GM18517 (cell line): ENCODE measurements around the gene HOXD4.

Experiments
- ATAC-seq: cut with Tn5 transposase; IDR thresholded peaks from one replicate; pipeline ENCODE4 v1.9.1; 2021; ENCODE audit warnings: mild to moderate bottlenecking, moderate library complexity; ENCODE audit not compliant: unreplicated experiment

The HOXD4 gene

DNA sequence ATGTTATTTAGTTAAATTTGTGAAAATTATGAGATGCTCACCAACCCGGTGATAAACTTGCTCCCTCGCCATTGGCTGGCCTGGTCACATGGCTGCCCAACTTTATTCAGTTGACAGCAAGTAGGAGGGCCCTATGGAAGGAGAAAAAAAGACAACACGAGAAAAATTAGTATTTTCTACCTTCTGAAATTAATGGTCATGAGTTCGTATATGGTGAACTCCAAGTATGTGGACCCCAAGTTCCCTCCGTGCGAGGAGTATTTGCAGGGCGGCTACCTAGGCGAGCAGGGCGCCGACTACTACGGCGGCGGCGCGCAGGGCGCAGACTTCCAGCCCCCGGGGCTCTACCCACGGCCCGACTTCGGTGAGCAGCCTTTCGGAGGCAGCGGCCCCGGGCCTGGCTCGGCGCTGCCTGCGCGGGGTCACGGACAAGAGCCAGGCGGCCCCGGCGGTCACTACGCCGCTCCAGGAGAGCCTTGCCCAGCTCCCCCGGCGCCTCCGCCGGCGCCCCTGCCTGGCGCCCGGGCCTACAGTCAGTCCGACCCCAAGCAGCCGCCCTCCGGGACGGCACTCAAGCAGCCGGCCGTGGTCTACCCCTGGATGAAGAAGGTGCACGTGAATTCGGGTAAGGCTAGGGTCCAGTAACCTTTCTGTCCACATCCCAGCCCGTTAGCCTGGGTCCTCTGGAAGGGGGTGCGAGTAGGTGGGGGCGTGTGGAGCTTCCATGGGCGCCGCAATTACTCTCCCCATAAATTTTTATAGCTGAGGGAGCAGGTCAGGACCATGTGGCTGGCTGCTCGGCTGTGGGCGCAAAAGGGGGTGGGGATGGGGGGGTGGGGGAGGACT is at the start of gene HOXD4:
HOXD4 (plus strand) TSS at position 109 of the 846 bp plus-strand sequence; CDS start at position 193, 84 bp downstream.
- no peak for ATAC-seq

DNA sequence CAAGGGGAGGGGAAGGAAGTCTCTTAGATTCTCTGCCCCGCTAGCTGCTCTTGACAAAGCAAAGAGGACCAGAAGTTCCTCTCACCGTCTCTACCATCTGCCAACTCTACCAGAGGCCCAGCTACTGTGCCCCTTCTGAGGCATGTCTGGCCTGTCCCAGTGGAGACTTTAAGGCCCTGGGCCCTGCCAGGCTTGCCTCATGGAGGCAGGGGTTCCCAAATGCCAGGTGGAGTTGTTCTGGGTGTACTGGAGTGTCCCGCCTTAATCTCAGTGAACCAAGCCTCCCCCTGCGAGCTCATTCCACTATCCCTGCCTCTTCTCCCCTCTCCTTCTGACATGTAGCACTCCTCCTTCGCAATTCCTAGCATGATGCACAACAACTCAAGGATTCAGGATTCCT is 49.5 kb upstream of the HOXD4 start:
- ATAC-seq: no peak

DNA sequence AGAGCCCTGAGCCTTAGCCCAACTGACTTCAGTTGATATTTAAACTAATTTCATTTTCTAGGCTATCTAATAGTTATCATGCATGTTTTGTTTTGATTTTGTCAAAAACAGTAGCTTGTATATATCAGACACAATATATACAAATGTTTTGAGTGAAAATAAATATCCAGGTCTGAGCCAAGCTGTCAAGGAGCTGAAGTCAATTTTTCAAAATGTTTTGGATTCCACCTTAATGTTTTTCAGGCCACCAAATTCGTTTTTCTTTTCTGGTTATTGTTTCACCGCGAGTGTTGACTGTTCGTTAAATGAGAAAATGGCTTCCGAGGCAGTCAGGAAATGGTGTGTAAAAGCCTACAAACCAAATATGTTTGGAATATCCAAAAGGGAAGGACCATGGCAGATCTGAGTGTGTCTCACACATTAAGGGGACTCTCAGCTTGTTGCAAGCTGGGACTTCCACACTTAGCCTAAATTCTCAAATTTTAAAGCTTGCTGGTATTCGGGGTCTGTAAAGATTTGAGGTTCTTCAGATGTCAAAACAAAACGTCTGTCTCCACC is 49.0 kb upstream of the HOXD4 start:
- ATAC-seq: no peak

DNA sequence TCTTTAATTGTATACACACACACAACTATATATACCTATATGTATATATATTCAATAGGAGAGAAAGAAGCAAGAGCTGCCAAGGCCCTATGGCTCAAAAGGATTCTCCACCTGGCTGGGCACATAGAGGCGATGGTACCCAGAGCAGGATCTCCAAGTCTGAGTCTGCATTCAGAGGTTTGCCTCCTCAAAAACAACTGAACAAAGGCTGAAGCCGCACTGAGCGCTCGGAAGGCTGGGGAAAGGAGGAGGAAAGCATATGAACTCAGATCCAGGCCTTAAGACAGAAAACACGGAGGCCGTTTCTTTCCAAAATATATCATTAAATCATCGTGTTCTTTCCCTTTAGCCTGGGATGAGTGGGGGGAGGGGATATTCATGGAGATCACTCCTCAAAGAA is 48.2 kb upstream of the HOXD4 start:
- ATAC-seq: no peak

DNA sequence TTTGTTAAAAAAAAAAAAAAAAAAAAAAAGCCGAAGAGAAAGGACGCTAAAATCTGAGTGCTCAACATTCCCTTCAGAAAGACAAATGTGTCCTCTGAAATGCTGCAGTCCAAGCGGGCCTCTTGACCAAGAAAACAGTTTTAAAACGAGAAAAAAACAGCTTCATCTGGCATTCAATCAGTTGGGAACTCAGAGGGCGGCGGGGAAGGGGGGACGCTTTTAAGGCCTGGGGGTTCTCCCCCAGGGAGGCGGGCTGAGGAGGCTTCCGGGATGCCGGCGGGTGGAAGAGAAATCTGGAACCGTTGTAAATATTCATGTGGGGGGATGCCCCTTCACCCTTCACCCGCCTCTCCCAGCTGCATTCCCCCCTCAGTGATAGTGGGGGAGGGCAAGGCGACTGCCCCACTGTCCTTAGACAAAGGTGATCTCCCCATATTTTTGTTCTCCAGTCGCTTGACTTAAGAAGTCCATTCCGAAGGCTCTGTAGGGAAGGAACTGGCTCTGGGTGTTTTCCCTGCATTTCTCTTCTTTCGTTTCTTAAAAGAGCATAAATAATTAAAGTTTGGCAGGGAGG is 47.5 kb upstream of the HOXD4 start:
- no peak for ATAC-seq

DNA sequence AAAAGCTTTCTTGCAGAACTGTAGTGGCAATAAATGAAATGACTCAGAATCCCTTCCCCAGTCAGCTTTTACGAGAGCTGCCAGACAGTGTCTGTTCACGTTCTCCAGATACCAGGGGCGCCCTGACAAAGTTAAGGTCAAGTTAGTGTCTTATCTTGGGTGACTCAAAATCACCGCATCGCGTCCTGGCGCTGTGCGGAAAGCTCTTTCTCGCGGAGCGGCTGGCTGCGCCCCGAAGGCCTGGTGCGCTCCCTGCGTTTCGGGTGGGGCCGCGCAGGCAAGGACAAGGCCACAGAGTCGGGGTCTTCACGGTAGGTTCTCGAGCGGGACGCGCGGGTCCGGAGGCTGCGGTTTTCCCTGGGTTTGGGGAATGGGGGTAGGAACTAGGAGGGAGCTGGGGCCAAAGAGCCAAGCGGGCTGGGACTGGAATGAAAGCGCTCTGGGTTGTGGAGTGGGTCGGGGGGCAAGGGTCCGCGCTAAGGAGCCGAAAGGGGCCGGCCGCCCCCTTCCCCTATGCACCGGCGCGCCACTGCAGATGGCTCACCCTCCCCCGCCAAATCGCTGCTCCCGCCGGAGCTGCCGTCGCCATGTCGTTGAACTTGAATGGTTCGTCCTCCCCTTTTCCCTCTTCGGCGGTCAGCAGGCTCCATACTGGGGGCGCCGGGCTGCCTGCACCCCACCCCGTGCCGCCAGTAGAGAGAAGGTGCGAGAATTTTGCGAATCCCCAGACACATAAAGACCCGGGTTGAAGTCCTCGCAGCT is 46.9 kb upstream of the HOXD4 start:
- ATAC-seq: no peak

DNA sequence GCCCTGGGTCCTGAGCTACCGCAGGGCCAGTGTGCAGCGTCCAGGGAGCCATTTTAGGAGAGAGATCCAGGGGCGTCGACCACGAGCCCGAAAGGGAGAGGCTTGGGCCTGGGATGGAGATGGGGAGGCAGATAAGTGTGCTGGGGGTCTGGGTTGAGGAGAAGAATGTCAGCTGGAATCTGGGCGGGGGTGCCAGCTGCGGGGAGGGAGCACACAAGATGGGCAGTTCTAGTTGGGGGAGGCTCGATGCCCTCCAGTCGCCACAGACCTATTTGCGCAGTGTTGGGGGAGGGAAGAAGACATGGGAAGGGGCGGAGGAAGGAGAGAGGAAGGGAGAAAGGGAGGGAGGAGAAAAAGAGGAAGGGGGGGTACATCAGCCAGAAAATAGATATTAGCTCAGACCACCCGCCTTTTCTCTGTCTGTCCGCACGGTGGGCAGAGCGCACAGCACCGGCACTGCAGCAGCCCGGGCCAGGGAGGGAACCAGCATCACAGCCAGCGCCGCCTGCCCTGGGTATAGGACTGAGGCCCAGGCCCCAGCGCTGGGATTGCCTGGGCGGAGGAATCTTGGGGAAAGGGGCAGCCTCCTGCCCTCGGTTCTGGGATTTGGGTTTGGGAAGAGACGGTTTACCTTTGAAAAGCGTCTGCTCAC is 46.1 kb upstream of the HOXD4 start:
- ATAC-seq: no peak

DNA sequence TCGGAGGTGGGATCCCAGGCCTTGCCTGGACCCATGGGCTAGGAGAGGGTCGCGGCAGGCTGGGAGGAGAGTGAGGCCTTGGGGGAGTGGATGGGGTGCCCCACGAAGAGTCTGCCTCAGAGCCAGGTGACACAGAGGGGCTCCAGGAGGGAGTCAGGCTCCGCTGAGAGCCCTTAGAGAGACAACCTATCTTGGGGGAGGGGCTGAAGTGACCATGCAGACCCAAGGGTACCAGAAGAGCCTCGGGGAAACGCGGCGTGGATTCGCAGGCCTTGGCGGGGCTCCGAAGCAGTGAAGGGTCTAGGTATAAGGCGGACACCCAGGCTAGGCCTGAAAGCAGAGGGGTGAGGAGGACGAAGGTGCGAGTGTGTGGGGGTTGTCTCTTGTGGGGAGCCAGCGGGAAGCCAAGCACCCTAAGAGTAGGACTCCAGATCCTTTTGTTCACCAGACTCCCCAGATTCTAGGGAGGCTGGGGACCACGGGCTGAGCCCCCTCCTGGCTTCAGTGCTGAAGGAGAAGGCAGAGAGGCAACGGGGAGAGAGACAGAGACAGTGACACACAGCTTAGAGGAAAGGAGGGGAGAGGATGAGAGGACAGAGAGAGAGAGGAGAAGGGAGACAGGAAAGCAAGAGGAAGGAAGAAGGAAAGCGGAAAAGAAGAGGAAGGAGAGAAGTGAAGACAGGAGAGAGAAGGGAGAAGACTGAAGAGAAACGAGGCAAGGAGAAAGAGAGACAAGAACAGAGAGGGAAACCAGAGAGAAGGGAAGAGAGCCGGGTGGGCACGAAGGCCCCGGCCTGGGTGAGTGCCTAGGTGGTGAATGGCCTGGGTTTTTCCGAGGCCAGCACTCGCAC is 45.4 kb upstream of the HOXD4 start:
- no peak for ATAC-seq

DNA sequence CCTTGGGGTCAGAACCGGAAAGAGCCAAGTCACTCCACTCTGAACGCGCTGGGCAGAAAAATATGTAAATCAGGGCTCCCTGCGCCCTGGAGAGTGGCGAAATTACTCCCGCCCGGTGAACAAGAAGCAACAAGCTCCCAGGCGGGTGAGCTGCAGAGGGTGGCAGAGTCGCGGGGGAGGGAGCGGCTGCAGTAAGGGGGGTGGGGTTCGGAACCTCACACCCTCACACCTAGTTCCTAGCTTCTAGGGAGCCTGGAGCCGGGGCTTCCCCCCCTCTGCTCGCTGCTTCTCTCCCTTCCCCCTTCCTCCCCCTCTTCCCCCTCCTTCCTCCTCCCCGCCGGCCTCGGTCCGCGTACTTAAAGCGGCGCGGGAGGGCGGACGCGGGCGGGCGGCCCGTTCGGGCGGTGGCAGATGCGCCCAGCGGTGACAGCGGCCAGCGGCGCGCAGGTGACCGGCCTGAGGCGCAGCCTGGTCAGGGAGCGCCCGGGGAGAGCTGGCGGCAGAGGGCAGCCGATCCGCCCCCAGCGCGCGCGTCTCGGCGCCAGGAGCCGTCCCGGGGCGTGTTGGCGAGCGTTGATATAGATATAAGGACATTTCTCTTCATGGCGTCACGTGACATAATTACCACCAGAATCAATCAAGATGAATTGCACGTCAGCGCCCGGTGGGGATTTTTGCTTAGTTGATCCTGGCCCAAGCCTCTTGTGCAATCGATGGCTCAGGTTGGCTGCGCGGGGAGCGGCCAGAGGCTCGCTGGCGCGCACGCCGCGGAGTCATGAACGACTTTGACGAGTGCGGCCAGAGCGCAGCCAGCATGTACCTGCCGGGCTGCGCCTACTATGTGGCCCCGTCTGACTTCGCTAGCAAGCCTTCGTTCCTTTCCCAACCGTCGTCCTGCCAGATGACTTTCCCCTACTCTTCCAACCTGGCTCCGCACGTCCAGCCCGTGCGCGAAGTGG is 44.5 kb upstream of the HOXD4 start, which contains the start of gene HOXD11:
HOXD11 (plus strand) TSS at position 700 of the 959 bp plus-strand sequence; CDS start at position 776, 76 bp downstream.
- no peak for ATAC-seq

DNA sequence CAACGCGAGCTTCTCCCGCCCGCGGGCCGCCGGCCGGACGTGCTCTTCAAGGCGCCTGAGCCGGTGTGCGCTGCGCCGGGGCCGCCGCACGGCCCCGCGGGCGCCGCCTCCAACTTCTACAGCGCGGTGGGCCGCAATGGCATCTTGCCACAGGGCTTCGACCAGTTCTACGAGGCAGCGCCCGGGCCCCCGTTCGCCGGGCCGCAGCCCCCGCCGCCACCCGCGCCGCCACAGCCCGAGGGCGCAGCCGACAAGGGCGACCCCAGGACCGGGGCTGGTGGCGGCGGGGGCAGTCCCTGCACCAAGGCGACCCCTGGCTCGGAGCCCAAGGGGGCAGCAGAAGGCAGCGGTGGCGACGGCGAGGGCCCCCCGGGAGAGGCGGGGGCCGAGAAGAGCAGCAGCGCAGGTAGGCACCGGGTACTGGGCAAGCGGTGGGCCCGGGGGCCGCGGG is 43.6 kb upstream of the HOXD4 start:
- ATAC-seq: no peak

DNA sequence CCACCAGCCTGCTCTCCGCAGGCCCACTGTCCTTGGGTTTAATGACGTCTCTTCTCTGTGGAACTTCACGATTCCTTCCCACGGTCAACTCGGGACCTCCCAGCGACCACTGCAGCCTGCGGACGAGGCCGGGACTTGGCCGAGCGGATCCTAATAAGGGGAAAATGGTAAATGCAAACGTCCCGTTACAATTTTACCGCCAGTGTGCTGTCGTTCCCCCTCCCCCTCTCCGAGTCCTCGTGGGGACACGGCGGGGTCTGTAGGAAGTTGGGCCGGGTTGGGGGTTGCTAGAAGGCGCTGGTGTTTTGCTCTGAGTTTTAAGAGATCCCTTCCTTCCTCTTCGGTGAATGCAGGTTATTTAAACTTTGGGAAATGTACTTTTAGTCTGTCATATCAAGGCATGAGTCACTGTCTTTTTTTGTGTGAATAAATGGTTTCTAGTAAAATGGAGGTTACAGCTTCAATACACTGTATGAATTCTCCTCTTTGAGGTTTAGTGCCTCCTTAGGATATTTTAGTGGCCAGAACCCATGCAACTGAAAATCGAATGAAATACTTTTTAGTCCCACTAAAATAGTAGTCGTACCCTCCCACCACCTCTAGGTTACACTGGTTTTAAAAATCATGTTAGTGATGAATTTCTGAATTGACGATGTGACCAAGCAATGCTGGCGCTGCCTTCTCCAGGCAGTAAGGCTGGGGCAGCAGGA is 42.0 kb upstream of the HOXD4 start:
- no peak for ATAC-seq

DNA sequence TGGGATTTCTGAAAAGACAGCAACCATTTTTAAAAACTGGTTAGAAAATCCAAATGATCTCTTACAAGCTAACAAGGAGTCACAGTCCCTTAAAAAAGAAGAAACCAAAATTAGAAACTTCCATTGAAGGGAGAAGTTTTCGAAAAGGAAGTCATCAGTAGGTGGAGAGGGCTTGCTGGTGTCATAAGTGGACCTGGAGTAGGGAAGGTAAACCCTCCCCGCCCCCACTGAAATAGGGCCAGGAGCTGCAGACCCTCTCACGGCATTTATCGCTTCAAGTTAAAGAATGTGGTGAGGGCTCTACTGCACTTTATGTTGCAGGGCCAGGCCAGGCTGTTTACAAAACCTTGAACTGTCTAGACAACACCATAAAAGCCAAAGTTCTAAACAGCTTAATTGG is 41.4 kb upstream of the HOXD4 start:
- ATAC-seq: no peak

DNA sequence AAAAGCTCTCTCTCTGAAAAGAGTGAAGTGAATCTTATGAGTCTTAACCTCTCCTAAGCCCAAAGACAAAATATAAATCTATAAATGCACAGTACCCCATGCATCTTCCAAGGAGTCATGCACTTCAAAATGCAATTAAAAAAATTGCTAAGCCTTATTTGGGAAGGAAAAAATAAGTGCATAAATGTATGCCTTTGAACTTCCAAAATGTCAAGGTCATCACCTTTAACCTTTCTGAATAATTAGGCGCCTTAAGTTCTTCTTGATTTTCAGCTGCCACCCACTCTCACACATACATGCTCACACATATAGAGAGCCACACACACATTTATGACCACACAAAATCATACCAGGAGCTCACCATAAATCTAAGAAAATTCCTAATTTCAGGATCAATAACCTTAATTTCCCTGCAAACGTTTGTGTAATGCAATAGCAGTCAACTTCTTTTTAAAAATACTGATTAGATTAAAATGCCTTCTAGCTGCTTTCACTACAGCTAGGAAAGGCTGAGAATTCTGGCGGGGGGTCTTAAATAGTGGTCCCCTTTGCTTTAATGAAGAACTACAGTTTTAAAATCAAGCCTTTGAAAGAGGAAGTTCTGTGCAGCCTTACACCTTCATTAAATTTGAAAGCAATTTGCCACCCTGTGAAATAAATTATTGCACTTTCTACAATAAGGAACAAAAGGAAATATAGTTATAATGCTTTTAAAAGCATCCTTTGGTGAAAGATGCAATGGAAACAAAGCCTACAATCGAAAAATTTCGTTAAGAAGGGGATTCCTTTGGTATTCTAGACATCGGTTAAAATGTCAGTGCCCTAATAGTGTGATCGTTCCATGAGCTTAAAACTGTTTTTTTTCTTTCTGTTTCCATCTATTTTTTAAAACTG is 40.7 kb upstream of the HOXD4 start:
- no peak for ATAC-seq

DNA sequence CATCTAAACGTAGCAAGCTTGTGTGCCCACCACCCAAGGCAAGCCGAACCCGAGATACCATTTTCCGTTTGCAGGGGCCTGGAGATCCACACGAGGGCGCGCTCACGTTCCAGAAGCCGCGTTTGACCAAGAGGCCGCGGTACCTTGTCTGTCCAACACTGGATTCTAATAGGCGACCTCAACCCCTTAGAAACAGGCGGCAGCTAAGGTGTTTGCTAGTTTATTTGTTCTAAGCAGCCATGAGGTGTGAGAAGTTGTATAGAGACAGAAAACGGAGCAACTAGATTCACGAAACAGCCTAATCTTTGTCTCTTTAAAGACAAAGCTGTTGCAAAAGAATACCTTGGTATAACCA is 40.1 kb upstream of the HOXD4 start:
- no peak for ATAC-seq

DNA sequence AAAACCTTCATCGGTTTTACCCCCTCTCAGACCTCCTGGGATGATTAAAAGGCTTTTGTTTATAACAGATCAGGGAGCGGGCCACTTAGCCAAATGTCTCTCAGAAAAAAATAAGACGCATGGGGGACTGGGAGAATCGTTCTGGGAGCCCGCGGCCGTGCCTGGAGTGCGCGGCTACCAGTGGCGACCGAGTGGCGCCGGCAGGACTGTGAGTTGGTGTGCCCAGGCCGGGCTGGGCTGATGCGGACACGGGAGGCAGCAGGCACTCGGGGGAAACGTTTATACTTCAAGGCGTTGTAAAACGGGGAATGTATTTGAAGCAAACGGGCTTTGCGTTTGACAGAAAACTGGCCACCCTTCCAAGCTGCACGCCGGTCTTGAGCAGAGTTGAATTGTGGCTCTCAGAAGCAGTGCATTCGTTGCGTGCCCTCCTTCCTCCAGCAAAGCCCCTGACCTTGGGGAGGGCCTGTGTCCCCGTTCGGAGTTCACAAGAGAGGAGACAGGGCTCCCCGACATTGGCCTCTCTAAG is 39.4 kb upstream of the HOXD4 start:
- ATAC-seq: no peak

DNA sequence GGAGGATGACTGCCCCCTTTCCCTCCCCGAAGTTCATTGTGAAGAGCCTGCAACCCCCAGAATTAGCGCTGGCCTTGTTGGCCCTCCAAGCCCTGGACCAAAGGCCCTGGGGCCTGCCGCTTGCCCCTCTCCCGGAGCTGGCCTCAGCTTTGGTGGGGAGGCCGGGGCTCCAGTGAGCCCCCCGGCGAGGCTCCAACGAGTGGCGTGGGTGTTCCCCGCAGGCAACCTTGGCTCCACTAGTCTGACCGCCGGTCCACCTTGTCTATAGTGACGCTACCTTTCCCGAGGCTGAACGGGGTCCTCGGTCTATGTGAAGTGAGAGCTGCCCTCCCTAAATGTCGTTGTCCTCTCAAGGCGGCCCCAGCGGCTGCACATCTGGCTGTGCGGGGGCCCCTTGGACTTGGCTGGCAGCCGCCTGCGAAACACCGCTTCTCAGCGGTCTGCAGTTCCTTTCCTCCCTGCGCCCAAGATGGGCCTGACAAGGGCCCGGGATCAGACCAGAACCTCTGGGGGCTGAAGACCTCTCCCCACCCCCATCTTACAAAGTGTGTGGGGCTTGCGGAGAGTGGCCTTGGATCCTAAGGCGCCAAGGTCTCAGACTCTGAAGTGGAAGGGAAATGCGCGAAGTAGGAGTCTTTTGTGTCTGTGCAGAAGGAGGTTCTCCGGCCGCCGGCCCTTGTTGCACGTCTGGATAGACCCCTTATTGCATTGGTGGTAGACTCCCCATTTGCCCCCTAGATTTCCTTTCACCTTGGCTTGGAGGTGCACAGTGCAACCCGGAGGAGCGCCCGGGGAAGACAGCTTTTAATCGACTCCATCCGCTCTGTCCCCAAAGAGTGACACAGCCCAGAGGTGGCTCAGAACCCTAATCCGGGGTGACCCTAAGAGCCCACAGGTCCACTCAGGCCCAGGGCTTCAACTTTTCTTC is 38.7 kb upstream of the HOXD4 start:
- ATAC-seq: no peak
